Kidney epithelial cell (primary cell): Measurements from ENCODE around the gene ITGB1. TPM values are rescaled to one million over a fixed set of nuclear protein-coding genes. Genes with fewer than 3 reads are reported as not detected.
"Not testable (repeated sequence)": the region's sequence is repeated elsewhere in the genome, so short reads cannot be mapped to it uniquely, and the experiment has no call there.

Experiments used
- DNase-seq: peaks from one replicate; pipeline ENCODE4 v3.0.0-alpha.2; 2010; ENCODE audit warnings: low read depth
- H3K27me3 ChIP-seq: 2 replicates; pipeline ENCODE4 v1.6.0; 2011; ENCODE audit warnings: low read length; ENCODE audit not compliant: control insufficient read depth, insufficient read depth
- H3K36me3 ChIP-seq: 2 replicates; pipeline ENCODE4 v1.5.1; 2011; ENCODE audit warnings: low read length; ENCODE audit not compliant: control insufficient read depth, insufficient read depth
- H3K4me3 ChIP-seq: 2 replicates; pipeline ENCODE4 v1.5.1; 2011; ENCODE audit warnings: low read depth, mild to moderate bottlenecking, control low read depth, low read length
- total RNA-seq: library from RNA; depleted of rRNA; stranded (reverse); fragments of >200 nt; gene quantifications from 2 replicates; pipeline ENCODE4 v1.2.3, GENCODE V29; 2015
- TF ChIP-seq, protein P1 (sequence below): IDR thresholded peaks from 2 replicates; pipeline ENCODE4 v1.5.1; 2011; ENCODE audit warnings: mild to moderate bottlenecking, moderate library complexity, low read length, control low read depth, inconsistent platforms; ENCODE audit not compliant: insufficient read depth, poor library complexity, severe bottlenecking

Gene ITGB1
- total RNA-seq, 1 donor from 2014 or later = 2,227 TPM

DNA sequence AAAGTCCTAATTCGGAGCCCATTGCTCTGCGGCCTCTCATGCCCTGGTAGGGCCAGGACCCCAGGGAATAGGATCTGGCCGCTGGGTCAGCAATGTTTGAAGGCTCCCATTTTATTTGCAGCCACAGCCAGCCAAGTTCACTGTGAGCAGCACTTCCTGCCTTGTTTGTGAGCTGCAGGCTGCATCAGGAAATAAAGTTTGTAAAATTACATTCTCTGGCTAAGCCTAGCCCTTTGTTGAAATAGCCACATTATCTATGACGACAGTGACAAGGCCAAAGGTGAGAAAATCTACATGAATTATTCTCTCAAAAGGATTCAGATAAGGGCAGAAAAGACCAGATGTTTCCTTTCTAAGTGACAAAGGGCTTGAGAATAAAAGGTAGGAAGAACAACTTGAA lies 23.7 kb upstream of the ITGB1 start:
- DNase-seq = no peak
- no peak overlapping the region for H3K4me3 ChIP-seq
- H3K36me3 ChIP-seq = no peaks in the 10 kb centered on the region
- no peaks in the 10 kb centered on the region for H3K27me3 ChIP-seq
- TF ChIP-seq, protein P1, sequence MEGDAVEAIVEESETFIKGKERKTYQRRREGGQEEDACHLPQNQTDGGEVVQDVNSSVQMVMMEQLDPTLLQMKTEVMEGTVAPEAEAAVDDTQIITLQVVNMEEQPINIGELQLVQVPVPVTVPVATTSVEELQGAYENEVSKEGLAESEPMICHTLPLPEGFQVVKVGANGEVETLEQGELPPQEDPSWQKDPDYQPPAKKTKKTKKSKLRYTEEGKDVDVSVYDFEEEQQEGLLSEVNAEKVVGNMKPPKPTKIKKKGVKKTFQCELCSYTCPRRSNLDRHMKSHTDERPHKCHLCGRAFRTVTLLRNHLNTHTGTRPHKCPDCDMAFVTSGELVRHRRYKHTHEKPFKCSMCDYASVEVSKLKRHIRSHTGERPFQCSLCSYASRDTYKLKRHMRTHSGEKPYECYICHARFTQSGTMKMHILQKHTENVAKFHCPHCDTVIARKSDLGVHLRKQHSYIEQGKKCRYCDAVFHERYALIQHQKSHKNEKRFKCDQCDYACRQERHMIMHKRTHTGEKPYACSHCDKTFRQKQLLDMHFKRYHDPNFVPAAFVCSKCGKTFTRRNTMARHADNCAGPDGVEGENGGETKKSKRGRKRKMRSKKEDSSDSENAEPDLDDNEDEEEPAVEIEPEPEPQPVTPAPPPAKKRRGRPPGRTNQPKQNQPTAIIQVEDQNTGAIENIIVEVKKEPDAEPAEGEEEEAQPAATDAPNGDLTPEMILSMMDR = no peak

DNA sequence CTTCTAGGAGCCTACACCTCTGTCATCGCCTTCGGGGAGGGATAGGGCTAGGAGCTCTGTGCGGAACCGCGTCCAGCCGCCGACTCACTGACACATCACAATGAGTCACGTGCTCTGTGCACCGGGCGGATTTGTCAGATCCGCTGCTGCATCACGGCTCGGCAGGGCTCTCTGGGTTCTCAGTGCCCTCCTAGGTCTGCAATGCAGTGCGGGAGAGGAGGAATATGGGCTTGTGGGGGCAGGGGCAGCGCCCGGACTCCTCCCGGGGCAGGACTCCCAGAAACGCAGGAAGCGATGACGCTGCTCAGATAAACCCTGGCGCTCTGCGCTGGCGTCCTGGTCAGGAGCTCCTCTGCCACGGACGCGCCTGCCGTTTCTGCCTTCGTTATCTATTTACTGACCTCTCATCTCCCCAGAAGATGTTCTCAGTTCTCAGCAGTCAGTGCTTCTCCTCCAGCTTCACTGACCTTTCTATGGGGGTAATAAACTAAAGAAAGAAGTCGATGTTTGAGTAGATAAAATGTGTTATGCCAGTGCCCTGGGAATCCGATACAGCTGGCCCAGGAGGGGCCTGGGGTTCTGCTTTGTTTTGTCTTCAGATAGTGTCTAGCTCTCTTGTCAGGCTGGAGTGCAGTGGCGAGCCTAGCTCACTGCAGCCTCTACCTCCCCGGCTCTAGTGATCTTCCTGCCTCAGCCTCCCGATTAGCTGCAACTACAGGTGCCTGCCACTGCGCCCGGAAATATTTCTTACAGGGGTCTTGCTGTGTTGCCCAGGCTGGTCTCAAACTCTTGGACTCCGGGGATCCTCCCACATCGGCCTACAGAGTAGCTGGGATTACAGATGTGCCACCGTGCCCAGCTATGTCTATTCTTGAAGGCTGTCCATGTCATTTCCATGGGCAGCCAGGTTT lies 22.8 kb upstream of the ITGB1 start:
- peak; percentile 97 for DNase-seq

DNA sequence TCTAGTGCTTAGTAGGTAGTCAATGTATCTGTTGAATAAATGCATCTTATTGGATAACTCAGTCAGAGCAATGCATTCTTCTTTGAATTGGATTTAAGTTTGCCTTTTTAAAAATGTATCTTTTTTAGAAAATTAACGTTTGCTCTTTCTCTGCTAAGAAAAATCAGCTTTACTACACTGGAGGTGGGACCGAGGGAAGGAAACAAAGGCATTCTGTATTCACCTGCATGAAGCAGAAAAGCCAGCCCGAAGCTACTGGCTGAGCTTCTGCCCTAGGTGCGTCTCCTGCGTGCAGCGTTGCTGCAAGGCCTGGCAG lies 22.2 kb upstream of the ITGB1 start:
- H3K36me3 ChIP-seq = no peaks in the 10 kb centered on the region
- no peak for DNase-seq
- TF ChIP-seq, protein P1 = no peak
- peak overlapping the region; percentile 13 for H3K4me3 ChIP-seq
- H3K27me3 ChIP-seq = no peaks in the 10 kb centered on the region

More for the DNA sequence above, 22.8 kb upstream of the ITGB1 start:
- Histone ChIP-seq H3K4me3 (peak overlapping the region; percentile 38), H3K36me3 (no peaks in the 10 kb centered on the region), H3K27me3 (no peaks in the 10 kb centered on the region)
- TF ChIP-seq, protein P1 = no peak

DNA sequence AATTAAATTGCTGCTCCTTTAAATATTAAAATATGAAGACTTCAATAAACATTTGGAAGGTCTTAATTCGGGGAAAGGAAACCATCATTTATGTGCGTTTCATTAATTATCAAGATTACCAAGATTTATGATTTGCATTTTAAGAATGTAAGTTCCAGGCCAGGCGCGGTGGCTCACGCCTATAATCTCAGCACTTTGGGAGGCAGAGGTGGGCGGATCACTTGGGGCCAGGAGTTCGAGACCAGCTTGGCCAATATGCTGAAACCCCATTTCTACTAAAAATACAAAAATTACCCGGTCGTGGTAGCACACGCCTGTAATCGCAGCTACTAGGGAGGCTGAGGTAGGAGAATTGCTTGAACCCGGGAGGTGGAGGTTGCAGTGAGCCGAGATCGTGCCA lies 21.7 kb upstream of the ITGB1 start:
- not testable (repeated sequence) for H3K27me3 ChIP-seq, DNase-seq, H3K4me3 ChIP-seq, H3K36me3 ChIP-seq

DNA sequence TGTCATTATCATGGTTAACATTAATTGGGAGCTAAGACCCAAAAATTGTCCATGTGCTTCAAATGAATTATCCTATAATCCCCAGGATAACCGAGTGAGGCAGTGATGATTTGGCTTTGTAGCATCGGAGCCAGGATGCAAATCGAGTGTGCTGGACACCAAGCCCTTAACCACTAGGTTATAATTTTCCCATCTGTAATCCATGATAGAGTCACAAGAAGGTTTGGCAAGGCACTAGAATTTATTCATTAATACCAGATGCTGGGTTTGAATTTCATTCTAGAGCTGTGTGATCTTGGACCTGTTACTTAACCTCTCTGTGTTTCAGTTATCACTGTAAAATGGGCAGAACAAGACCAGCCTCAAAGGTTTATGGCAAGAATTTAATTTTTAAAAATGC lies 21.0 kb upstream of the ITGB1 start:
- no peak for DNase-seq
- no peaks in the 10 kb centered on the region for H3K36me3 ChIP-seq
- TF ChIP-seq, protein P1 = no peak
- H3K4me3 ChIP-seq = no peak overlapping the region
- no peaks in the 10 kb centered on the region for H3K27me3 ChIP-seq

DNA sequence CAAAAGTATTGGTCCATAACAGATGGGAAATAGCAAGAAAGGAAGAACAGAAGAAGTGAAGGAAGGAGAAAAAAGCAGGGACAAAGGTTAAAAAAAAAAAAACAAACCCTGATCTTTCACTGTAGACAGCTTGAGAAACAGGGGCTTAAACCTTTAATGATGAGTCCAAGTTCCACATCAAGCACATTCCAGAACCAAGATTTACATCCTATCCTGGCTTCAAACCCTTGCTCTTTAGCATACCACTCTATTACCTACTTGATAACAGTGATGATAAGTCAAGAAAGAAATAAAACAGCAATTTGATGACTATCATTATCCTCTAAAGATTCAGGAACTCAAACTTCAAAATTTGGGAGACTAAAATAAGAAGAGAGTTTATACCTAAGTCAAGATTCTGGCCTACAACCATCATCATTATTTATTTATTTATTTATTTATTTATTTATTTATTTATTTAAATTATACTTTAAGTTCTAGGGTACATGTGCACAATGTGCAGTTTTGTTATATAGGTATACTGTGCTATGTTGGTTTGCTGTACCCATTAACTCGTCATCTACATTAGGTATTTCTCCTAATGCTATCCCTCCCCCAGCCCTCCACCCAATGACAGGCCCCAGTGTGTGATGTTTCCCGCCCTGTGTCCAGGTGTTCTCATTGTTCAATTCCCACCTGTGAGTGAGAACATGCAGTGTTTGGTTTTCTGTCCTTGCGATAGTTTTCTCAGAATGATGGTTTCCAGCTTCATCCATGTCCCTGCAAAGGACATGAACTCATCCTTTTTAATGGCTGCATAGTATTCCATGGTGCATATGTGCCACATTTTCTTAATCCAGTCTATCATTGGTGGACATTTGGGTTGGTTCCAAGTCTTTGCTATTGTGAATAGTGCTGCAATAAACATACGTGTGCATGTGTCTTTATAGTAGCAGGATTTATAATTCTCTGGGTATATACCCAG lies 20.1 kb upstream of the ITGB1 start:
- DNase-seq, H3K4me3 ChIP-seq, H3K36me3 ChIP-seq, H3K27me3 ChIP-seq: not testable (repeated sequence)
